Fibroblast of the aortic adventitia (primary cell): ENCODE data around the gene OPTN. TPM values are rescaled to one million over a fixed set of nuclear protein-coding genes. Genes with fewer than 3 reads are reported as not detected.

Source experiments
- DNase-seq: peaks from one replicate; pipeline ENCODE4 v3.0.0-alpha.2; 2010; ENCODE audit warnings: low read depth
- H3K4me3 ChIP-seq: 2 replicates; pipeline ENCODE4 v1.5.1; 2011; ENCODE audit warnings: low read depth, mild to moderate bottlenecking, control low read depth, low read length, moderate library complexity
- CTCF ChIP-seq: IDR thresholded peaks from 2 replicates; pipeline ENCODE4 v1.5.1; 2011; ENCODE audit warnings: mild to moderate bottlenecking, low read length, control low read depth, inconsistent platforms; ENCODE audit not compliant: insufficient read depth
- total RNA-seq: library from RNA; depleted of rRNA; stranded (reverse); fragments of >200 nt; gene quantifications from 2 replicates; pipeline ENCODE4 v1.2.3, GENCODE V29; 2012; ENCODE audit warnings: low replicate concordance

The OPTN gene
- total RNA-seq, 1 donor, result 107 TPM

GRCh38 chr10:13106387-13107045 is 6.6 kb downstream of the OPTN start:
- no peak for TF ChIP-seq CTCF
- DNase-seq, result no peak
- no peak overlapping the region for H3K4me3 ChIP-seq

GRCh38 chr10:13110908-13111307 is 10.9 kb downstream of the OPTN start:
- no peak overlapping the region for H3K4me3 ChIP-seq
- no peak for TF ChIP-seq CTCF
- DNase-seq, result no peak

- no peak for DNase-seq
Observed at GRCh38 chr10:13113544-13113943, 13.6 kb downstream of the OPTN start.

GRCh38 chr10:13115832-13116803 is 16.2 kb downstream of the OPTN start:
- TF ChIP-seq CTCF, result no peak
- no peak overlapping the region for H3K4me3 ChIP-seq
- DNase-seq, result no peak

More at GRCh38 chr10:13113544-13113943, 13.6 kb downstream of the OPTN start:
- no peak for TF ChIP-seq CTCF
- H3K4me3 ChIP-seq, result no peak overlapping the region

GRCh38 chr10:13117841-13118783 is 18.1 kb downstream of the OPTN start:
- no peak for TF ChIP-seq CTCF
- no peak overlapping the region for H3K4me3 ChIP-seq
- no peak for DNase-seq

- H3K4me3 ChIP-seq, result no peak overlapping the region
- no peak for DNase-seq
- TF ChIP-seq CTCF, result no peak
Observed at GRCh38 chr10:13118784-13119410, 18.9 kb downstream of the OPTN start.
